Activated CD4-positive, alpha-beta T cell treated with anti-CD3 and anti-CD28 coated beads, Interleukin-2, amount 50 U/mL, for 48 hours (primary cell): ENCODE data around the gene HDGFL2.

Experiments used
- DNase-seq, 2 experiments: peaks; one replicate each; pipeline ENCODE4 v3.0.0-alpha.2; 2020

HDGFL2 gene

GRCh38 chr19:4445963-4446703 is 26.0 kb upstream of the HDGFL2 start:
- DNase-seq: no peak

- no peak for DNase-seq
Measured at GRCh38 chr19:4446704-4447200, 25.3 kb upstream of the HDGFL2 start.

GRCh38 chr19:4447327-4448146 is 24.6 kb upstream of the HDGFL2 start:
- DNase-seq: no peak

- DNase-seq: no peak
Measured at GRCh38 chr19:4448147-4448985, 23.7 kb upstream of the HDGFL2 start.

GRCh38 chr19:4449022-4449638 is 23.0 kb upstream of the HDGFL2 start:
- DNase-seq: no peak

GRCh38 chr19:4449639-4450028 is 22.5 kb upstream of the HDGFL2 start:
- no peak for DNase-seq

GRCh38 chr19:4452230-4452990 is 19.7 kb upstream of the HDGFL2 start:
- no peak for DNase-seq

- no peak for DNase-seq
Measured at GRCh38 chr19:4453232-4454179, 18.6 kb upstream of the HDGFL2 start.

- no peak for DNase-seq
Measured at GRCh38 chr19:4454747-4455718, 17.1 kb upstream of the HDGFL2 start.

- DNase-seq: no peak
Measured at GRCh38 chr19:4455719-4456475, 16.2 kb upstream of the HDGFL2 start.

GRCh38 chr19:4456476-4456842 is 15.6 kb upstream of the HDGFL2 start:
- no peak for DNase-seq

GRCh38 chr19:4456843-4457653 is 15.0 kb upstream of the HDGFL2 start:
- DNase-seq: peak; percentile 34 to 41

- DNase-seq: peak; percentile 98
Measured at GRCh38 chr19:4457654-4458395, 14.3 kb upstream of the HDGFL2 start, which contains the start of gene UBXN6. TSS of gene UBXN6 (minus strand) at chr19:4457794. CDS start at chr19:4457697, 97 bp downstream.

- DNase-seq: no peak
Measured at GRCh38 chr19:4464815-4465581, 7.1 kb upstream of the HDGFL2 start.

GRCh38 chr19:4467835-4468234 is 4.3 kb upstream of the HDGFL2 start:
- DNase-seq: no peak
